Skeletal muscle tissue (tissue), 4 donors: Measurements from ENCODE around the gene YIPF1. TPM values are rescaled to one million over a fixed set of nuclear protein-coding genes. Genes with fewer than 3 reads are reported as not detected.
"Not testable (repeated sequence)": the region's sequence is repeated elsewhere in the genome, so short reads cannot be mapped to it uniquely, and the experiment has no call there.

ENCODE experiments used
- H3K27ac ChIP-seq: one replicate; pipeline ENCODE4 v1.7.0; 2013; ENCODE audit warnings: mild to moderate bottlenecking, low read depth, low read length, inconsistent platforms
- H3K27me3 ChIP-seq, 3 donors: one replicate each; pipeline ENCODE4 v1.7.0; 2013; ENCODE audit warnings: low read length in 3 of 3; ENCODE audit not compliant: control insufficient read depth in 3 of 3, insufficient read depth in 3 of 3
- H3K36me3 ChIP-seq, 3 donors: one replicate each; pipeline ENCODE4 v1.7.0; 2013; ENCODE audit warnings: low read length in 3 of 3; ENCODE audit not compliant: control insufficient read depth in 3 of 3, insufficient read depth in 3 of 3
- H3K4me1 ChIP-seq, 3 donors: one replicate each; pipeline ENCODE4 v1.7.0; 2013; ENCODE audit warnings: low read length in 3 of 3, mild to moderate bottlenecking in 3 of 3; ENCODE audit not compliant: control insufficient read depth in 3 of 3, insufficient read depth in 3 of 3
- H3K4me3 ChIP-seq, 3 donors: one replicate each; pipeline ENCODE4 v1.7.0; 2013; ENCODE audit warnings: low read length in 3 of 3
- H3K9ac ChIP-seq, 3 donors: one replicate each; pipeline ENCODE4 v1.7.0; 2013; ENCODE audit warnings: low read length in 3 of 3, mild to moderate bottlenecking in 3 of 3, moderate library complexity in 2 of 3, low read depth in 1 of 3
- H3K9me3 ChIP-seq, 3 donors: one replicate each; pipeline ENCODE4 v1.7.0; 2013; ENCODE audit warnings: low read length in 3 of 3; ENCODE audit not compliant: control insufficient read depth in 3 of 3
- total RNA-seq: library from RNA; depleted of rRNA; stranded (reverse); fragments of >200 nt; gene quantifications from one replicate; pipeline ENCODE4 v1.2.3, GENCODE V29; 2014
- donor health status: Osteomylitis.

YIPF1 gene
- total RNA-seq, 1 donor from 2014 or later: 14.6 TPM

- H3K4me1 ChIP-seq: no peaks in the 10 kb centered on the region
- H3K4me3 ChIP-seq: no peak overlapping the region
- no peak overlapping the region for H3K9ac ChIP-seq
- peaks cover 7 to 29% (median 7%) of the 10 kb centered on the region in 3 donors for H3K36me3 ChIP-seq
- H3K27me3 ChIP-seq: no peaks in the 10 kb centered on the region
- H3K9me3 ChIP-seq: no peaks in the 10 kb centered on the region
- H3K27ac ChIP-seq: no peak overlapping the region
Measured at GRCh38 chr1:53826367-53826766, 63.2 kb downstream of the YIPF1 start.

DNA sequence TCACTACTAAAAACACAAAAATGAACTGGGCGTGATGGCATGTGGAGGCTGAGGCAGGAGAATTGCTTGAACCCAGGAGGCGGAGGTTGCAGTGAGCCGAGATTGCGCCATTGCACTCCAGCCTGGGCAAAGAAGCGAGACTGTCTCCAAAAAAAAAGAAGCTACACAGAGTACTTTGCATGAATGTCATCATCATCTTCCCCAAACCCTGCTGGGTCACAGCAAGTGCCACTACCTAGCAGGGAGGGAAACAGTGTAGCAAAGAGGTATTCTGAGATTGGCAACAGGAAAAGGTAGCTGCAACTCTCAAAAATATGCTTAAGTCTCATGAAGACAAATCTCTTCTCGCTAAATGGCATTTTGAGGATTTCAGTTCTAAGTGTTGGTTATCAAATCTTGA lies 64.3 kb downstream of the YIPF1 start:
- Histone ChIP-seq H3K9me3 (no peaks in the 10 kb centered on the region), H3K36me3 (peaks cover 7 to 29% (median 7%) of the 10 kb centered on the region in 3 donors), H3K27ac (no peak overlapping the region), H3K9ac (no peak overlapping the region), H3K4me3 (no peak overlapping the region), H3K27me3 (no peaks in the 10 kb centered on the region), H3K4me1 (no peaks in the 10 kb centered on the region)

GRCh38 chr1:53822931-53823330 lies 66.7 kb downstream of the YIPF1 start:
- no peak overlapping the region for H3K27ac ChIP-seq

GRCh38 chr1:53821380-53821779 lies 68.2 kb downstream of the YIPF1 start:
- Histone ChIP-seq H3K4me3 (no peak overlapping the region), H3K36me3 (peaks cover 5 to 22% (median 20%) of the 10 kb centered on the region in 3 donors), H3K27me3 (no peaks in the 10 kb centered on the region), H3K4me1 (no peaks in the 10 kb centered on the region), H3K9ac (no peak overlapping the region), H3K9me3 (no peaks in the 10 kb centered on the region), H3K27ac (no peak overlapping the region)

More at GRCh38 chr1:53822931-53823330, 66.7 kb downstream of the YIPF1 start:
- Histone ChIP-seq H3K27me3 (no peaks in the 10 kb centered on the region), H3K4me3 (no peak overlapping the region), H3K4me1 (no peaks in the 10 kb centered on the region), H3K9ac (no peak overlapping the region), H3K9me3 (no peaks in the 10 kb centered on the region), H3K36me3 (peaks cover 6 to 24% (median 14%) of the 10 kb centered on the region in 3 donors)

DNA sequence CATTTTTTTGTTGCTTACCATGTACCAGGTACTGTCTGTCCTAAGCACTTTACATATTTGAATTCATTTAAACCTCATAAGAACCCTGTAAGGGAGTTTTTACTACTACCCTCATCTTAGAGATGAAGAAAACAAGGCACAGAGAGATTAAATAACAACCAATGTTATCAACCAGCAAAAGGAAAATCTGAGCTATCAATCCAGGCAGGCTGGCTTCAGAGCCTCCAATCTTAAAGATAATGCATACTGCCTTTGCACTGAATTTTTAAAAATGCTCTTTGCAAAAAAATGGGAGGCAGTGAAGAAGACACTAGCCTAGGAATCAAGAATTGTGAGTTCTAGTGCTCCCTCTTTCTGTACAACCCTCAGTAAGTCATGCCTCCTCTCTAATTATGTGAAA lies 70.2 kb downstream of the YIPF1 start:
- no peaks in the 10 kb centered on the region for H3K4me1 ChIP-seq
- H3K9ac ChIP-seq: no peak overlapping the region
- H3K27me3 ChIP-seq: no peaks in the 10 kb centered on the region
- peaks cover 2 to 15% (median 4%) of the 10 kb centered on the region in 3 donors for H3K36me3 ChIP-seq
- no peaks in the 10 kb centered on the region for H3K9me3 ChIP-seq
- no peak overlapping the region for H3K4me3 ChIP-seq
- no peak overlapping the region for H3K27ac ChIP-seq

DNA sequence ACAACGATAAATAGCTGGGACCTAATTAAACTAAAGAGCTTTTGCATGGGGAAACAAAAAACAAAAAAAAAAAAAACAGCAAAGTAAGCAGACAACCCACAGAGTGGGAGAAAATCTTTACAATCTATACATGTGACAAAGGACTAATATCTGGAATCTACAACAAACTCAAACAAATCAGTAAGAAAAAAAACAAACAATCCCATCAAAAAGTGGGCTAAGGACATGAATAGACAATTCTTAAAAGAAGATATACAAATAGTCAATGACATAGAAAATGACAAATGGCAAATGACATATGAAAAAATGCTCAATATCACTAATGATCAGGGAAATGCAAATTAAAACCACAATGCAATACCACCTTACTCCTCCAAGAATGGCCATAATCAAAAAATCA lies 73.0 kb downstream of the YIPF1 start:
- not testable (repeated sequence) for H3K9me3 ChIP-seq, H3K4me1 ChIP-seq, H3K9ac ChIP-seq, H3K27me3 ChIP-seq, H3K27ac ChIP-seq, H3K4me3 ChIP-seq
- H3K36me3 ChIP-seq: peaks cover 2 to 15% (median 2%) of the 10 kb centered on the region in 3 donors

- H3K4me1 ChIP-seq, H3K27me3 ChIP-seq, H3K9ac ChIP-seq, H3K4me3 ChIP-seq, H3K9me3 ChIP-seq, H3K27ac ChIP-seq: not testable (repeated sequence)
- peaks cover 2 to 15% (median 2%) of the 10 kb centered on the region in 3 donors for H3K36me3 ChIP-seq
Measured at GRCh38 chr1:53815484-53815883, 74.1 kb downstream of the YIPF1 start.

DNA sequence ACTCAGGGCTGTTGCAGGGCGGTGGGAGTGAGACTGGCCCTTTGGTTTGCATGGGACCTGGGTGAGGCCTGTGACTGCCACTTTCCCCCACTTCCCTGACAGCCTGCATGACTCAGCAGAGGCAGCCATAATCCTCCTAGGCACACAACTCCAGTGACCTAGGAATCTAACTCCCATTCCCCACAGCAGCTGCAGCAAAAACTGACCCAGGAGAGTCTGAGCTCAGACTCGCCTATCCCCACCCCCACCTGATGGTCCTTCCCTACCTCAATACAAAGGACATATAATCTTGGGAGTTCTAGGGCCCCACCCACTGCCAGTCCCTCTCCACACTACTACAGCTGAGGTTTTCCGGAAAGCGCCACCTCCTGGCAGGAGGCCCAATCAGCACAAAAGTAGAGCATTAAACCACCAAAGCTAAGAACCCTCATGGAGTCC lies 78.2 kb downstream of the YIPF1 start:
- Histone ChIP-seq H3K36me3 (peaks cover 0 to 2% (median under 1%) of the 10 kb centered on the region in 3 donors), H3K4me1 (no peaks in the 10 kb centered on the region), H3K9me3 (no peaks in the 10 kb centered on the region), H3K4me3 (no peak overlapping the region), H3K27me3 (no peaks in the 10 kb centered on the region), H3K27ac (no peak overlapping the region), H3K9ac (no peak overlapping the region)

DNA sequence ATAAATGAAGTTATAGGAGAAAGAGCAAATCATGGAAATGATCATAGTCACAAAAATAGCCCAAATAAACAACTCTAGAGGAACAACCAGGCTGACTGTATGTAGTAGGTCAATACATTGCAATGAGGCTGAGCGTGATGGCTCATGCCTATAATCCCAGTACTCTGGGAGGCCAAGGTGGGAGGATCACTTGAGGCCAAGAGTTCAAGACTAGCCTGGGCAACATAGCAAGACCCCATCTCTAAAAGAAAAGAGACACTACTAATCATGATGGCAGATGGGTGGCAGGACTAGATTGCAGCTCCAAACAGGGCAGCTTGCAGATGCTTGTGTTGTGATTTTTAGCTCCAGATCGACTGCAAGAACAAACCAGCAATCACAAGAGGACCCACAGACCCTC lies 79.1 kb downstream of the YIPF1 start:
- no peaks in the 10 kb centered on the region for H3K9me3 ChIP-seq
- no peak overlapping the region for H3K4me3 ChIP-seq
- no peak overlapping the region for H3K27ac ChIP-seq
- H3K27me3 ChIP-seq: no peaks in the 10 kb centered on the region
- no peaks in the 10 kb centered on the region for H3K4me1 ChIP-seq
- H3K36me3 ChIP-seq: peaks cover 0 to 4% (median 0%) of the 10 kb centered on the region in 3 donors
- no peak overlapping the region for H3K9ac ChIP-seq

- no peak overlapping the region for H3K4me3 ChIP-seq
- H3K9ac ChIP-seq: no peak overlapping the region
- H3K9me3 ChIP-seq: no peaks in the 10 kb centered on the region
- H3K27me3 ChIP-seq: no peaks in the 10 kb centered on the region
- H3K4me1 ChIP-seq: no peaks in the 10 kb centered on the region
- no peak overlapping the region for H3K27ac ChIP-seq
- peaks cover 0 to 4% (median 0%) of the 10 kb centered on the region in 3 donors for H3K36me3 ChIP-seq
Measured at GRCh38 chr1:53810007-53810406, 79.6 kb downstream of the YIPF1 start.

GRCh38 chr1:53807916-53808315 lies 81.7 kb downstream of the YIPF1 start:
- H3K36me3 ChIP-seq: peaks cover 0 to 9% (median 2%) of the 10 kb centered on the region in 3 donors
- no peaks in the 10 kb centered on the region for H3K27me3 ChIP-seq
- no peak overlapping the region for H3K4me3 ChIP-seq
- H3K9ac ChIP-seq: no peak overlapping the region
- no peaks in the 10 kb centered on the region for H3K9me3 ChIP-seq
- no peak overlapping the region for H3K27ac ChIP-seq
- no peaks in the 10 kb centered on the region for H3K4me1 ChIP-seq
